CD14-positive monocyte (primary cell): ENCODE data around the gene MIGA1. TPM values are rescaled to one million over a fixed set of nuclear protein-coding genes. Genes with fewer than 3 reads are reported as not detected.

Experiments used
- DNase-seq, 3 donors: peaks; one replicate each; pipeline ENCODE4 v3.0.0-alpha.2; 2011 to 2022
- H2AFZ ChIP-seq: 2 replicates; pipeline ENCODE4 v1.6.0; 2012; ENCODE audit warnings: mild to moderate bottlenecking, low read depth, low read length, inconsistent platforms; ENCODE audit not compliant: insufficient read depth, poor library complexity, severe bottlenecking
- H3K27ac ChIP-seq, 2 donors: 1 replicate in 1 of 2; 2 replicates in 1 of 2; pipeline ENCODE4 v1.5.1; 2012 to 2013; ENCODE audit warnings: low read length in 2 of 2, control low read depth in 1 of 2, inconsistent platforms in 1 of 2, low read depth in 1 of 2, mild to moderate bottlenecking in 1 of 2
- H3K27me3 ChIP-seq, 2 donors: one replicate each; pipeline versions ENCODE4 v1.6.0 to v1.6.1; 2011 to 2013; ENCODE audit warnings: low read length in 2 of 2; ENCODE audit not compliant: control insufficient read depth in 2 of 2, insufficient read depth in 2 of 2
- H3K36me3 ChIP-seq, 2 donors: replicated peaks in 1 of 2; 1 replicate in 1 of 2; 2 replicates in 1 of 2; pipeline versions ENCODE4 v1.5.1 to v1.6.1; 2012 to 2013; ENCODE audit warnings: low read length in 2 of 2, control low read depth in 1 of 2, inconsistent platforms in 1 of 2, mild to moderate bottlenecking in 1 of 2; ENCODE audit not compliant: insufficient read depth in 2 of 2, control insufficient read depth in 1 of 2
- H3K4me1 ChIP-seq, 2 donors: 1 replicate in 1 of 2; 2 replicates in 1 of 2; pipeline versions ENCODE4 v1.5.1 to v1.6.1; 2012 to 2013; ENCODE audit warnings: low read length in 2 of 2, control low read depth in 1 of 2, inconsistent platforms in 1 of 2, mild to moderate bottlenecking in 1 of 2, moderate library complexity in 1 of 2; ENCODE audit not compliant: insufficient read depth in 2 of 2, control insufficient read depth in 1 of 2
- H3K4me2 ChIP-seq: replicated peaks from 2 replicates; pipeline ENCODE3; 2012; ENCODE audit warnings: low read length, moderate library complexity, mild to moderate bottlenecking; ENCODE audit not compliant: poor library complexity, severe bottlenecking; ENCODE audit errors: extremely low read depth
- H3K4me3 ChIP-seq, 3 experiments: fragments of 200-600 bp in 1 of 3; sonication (generic) in 1 of 3; replicated peaks in 1 of 3; 1 replicate in 2 of 3; 2 replicates in 1 of 3; pipeline ENCODE4 v1.5.1; 2011 to 2013; ENCODE audit warnings: low read length in 3 of 3, mild to moderate bottlenecking in 3 of 3, control low read depth in 2 of 3, low read depth in 2 of 3, inconsistent platforms in 1 of 3, moderate library complexity in 1 of 3
- H3K79me2 ChIP-seq: 2 replicates; pipeline ENCODE4 v1.6.0; 2012; ENCODE audit warnings: mild to moderate bottlenecking, control low read depth, inconsistent platforms, low read length, moderate library complexity; ENCODE audit not compliant: insufficient read depth
- H3K9ac ChIP-seq: 2 replicates; pipeline ENCODE4 v1.6.0; 2017; ENCODE audit warnings: low read length, mild to moderate bottlenecking; ENCODE audit not compliant: insufficient read depth, poor library complexity, severe bottlenecking
- H3K9me3 ChIP-seq, 2 donors: replicated peaks in 1 of 2; 1 replicate in 1 of 2; 2 replicates in 1 of 2; pipeline versions ENCODE4 v1.5.1 to v1.6.1; 2012 to 2013; ENCODE audit warnings: low read length in 2 of 2, control low read depth in 1 of 2; ENCODE audit not compliant: control insufficient read depth in 1 of 2, insufficient read depth in 1 of 2
- H4K20me1 ChIP-seq: 2 replicates; pipeline ENCODE4 v1.6.0; 2012; ENCODE audit warnings: mild to moderate bottlenecking, low read length, control low read depth, moderate library complexity; ENCODE audit not compliant: insufficient read depth
- H3K27ac Mint-ChIP-seq, 7 donors: one replicate each; pipeline ENCODE4 v1.8.0; 2020; ENCODE audit warnings: mild to moderate bottlenecking in 7 of 7, mixed read lengths in 7 of 7, moderate library complexity in 6 of 7, inconsistent platforms in 2 of 7
- H3K27me3 Mint-ChIP-seq, 3 donors: one replicate each; pipeline ENCODE4 v1.8.0; 2021 to 2022; ENCODE audit warnings: low read depth in 3 of 3, mild to moderate bottlenecking in 3 of 3, mixed read lengths in 3 of 3, moderate library complexity in 3 of 3, inconsistent platforms in 1 of 3
- H3K36me3 Mint-ChIP-seq, 2 donors: one replicate each; pipeline ENCODE4 v1.8.0; 2020; ENCODE audit warnings: mixed read lengths in 2 of 2, inconsistent platforms in 1 of 2, mild to moderate bottlenecking in 1 of 2
- H3K4me1 Mint-ChIP-seq: one replicate; pipeline ENCODE4 v1.8.0; 2020; ENCODE audit warnings: mild to moderate bottlenecking, mixed read lengths
- H3K4me3 Mint-ChIP-seq, 2 donors: one replicate each; pipeline ENCODE4 v1.8.0; 2020; ENCODE audit warnings: mild to moderate bottlenecking in 2 of 2, mixed read lengths in 2 of 2, moderate library complexity in 1 of 2
- H3K9me3 Mint-ChIP-seq, 7 donors: one replicate each; pipeline ENCODE4 v1.8.0; 2020 to 2022; ENCODE audit warnings: mixed read lengths in 7 of 7, mild to moderate bottlenecking in 6 of 7, moderate library complexity in 6 of 7, inconsistent platforms in 2 of 7
- CTCF ChIP-seq: fragments of 200-600 bp; IDR thresholded peaks from one replicate; pipeline ENCODE4 v1.8.0; 2022; ENCODE audit warnings: antibody characterized with exemption, mild to moderate bottlenecking
- WGBS: methylation state at CpG from one replicate; pipeline ENCODE4 v1.1.5; 2013; ENCODE audit warnings: missing lambda C conversion rate; ENCODE audit not compliant: insufficient coverage; 5-methylcytosine and 5-hydroxymethylcytosine counted together
- intact Hi-C, 2 donors: fragments of 100-400 bp; cut with micrococcal nuclease; formaldehyde crosslinking; loops; one replicate each; pipeline versions ENCODE4 v1.15.0 to v1.15.1; 2023
- polyA plus RNA-seq, 3 donors: library from polyadenylated mRNA; depleted of rRNA in 1 of 3; unstranded in 2 of 3; stranded (reverse) in 1 of 3; fragments of 300-500 nt in 2 of 3; fragments of >200 nt in 1 of 3; fragmentation: Illumina TruSeq in 2 of 3; gene quantifications; 1 replicate in 2 of 3; 2 replicates in 1 of 3; pipeline ENCODE4 v1.2.3, GENCODE V29; 2012 to 2021

Gene MIGA1
- polyA plus RNA-seq, 3 donors = 5.0 to 7.2 (median 6.5) TPM

GRCh38 chr1:77759071-77760028 is 20.1 kb upstream of the MIGA1 start, which contains the start of gene USP33:
USP33 (minus strand) TSS chr1:77759852; CDS start chr1:77741697, 18,155 bp downstream.
- Mint-ChIP-seq H3K4me1 (peaks cover 45% of the 10 kb centered on the region), H3K9me3 (peaks cover 0 to 2% (median 0%) of the 10 kb centered on the region in 7 donors), H3K4me3 (peak within 1 kb of the TSS; percentile 92 to 96), H3K27me3 (peaks cover 0 to 2% (median 2%) of the 10 kb centered on the region in 3 donors), H3K36me3 (peaks cover 0 to 2% of the 10 kb centered on the region in 2 donors), H3K27ac (peak within 1 kb of the TSS; percentile 90 to 95 (median 92))
- H3K9me3 ChIP-seq = no peaks in the 10 kb centered on the region
- no peaks in the 10 kb centered on the region for H3K27me3 ChIP-seq
- peak within 1 kb of the TSS; percentile 88 for H3K4me2 ChIP-seq
- intact Hi-C loops = loop anchor here in 1 of 2 donors (10.0 kb wide), 1 partner anchor 75 kb away; the partner anchor contains the start of gene ZZZ3
- peak within 1 kb of the TSS; percentile 74 to 99 (median 77) for H3K4me3 ChIP-seq
- peaks cover 57% of the 10 kb centered on the region for H3K79me2 ChIP-seq
- DNase-seq = peak; percentile 69 to 82 (median 77)
- H3K36me3 ChIP-seq = no peaks in the 10 kb centered on the region
- H3K4me1 ChIP-seq = peaks cover 15 to 23% of the 10 kb centered on the region in 2 donors
- peak within 1 kb of the TSS; percentile 94 for H3K9ac ChIP-seq
- TF ChIP-seq CTCF = no peak
- WGBS = under 1% methylated on average over 75 of the region's 79 CpGs
- peak within 1 kb of the TSS; percentile 53 to 92 for H3K27ac ChIP-seq
- peaks cover 47% of the 10 kb centered on the region for H4K20me1 ChIP-seq
- peak within 1 kb of the TSS; percentile 99 for H2AFZ ChIP-seq

DNA sequence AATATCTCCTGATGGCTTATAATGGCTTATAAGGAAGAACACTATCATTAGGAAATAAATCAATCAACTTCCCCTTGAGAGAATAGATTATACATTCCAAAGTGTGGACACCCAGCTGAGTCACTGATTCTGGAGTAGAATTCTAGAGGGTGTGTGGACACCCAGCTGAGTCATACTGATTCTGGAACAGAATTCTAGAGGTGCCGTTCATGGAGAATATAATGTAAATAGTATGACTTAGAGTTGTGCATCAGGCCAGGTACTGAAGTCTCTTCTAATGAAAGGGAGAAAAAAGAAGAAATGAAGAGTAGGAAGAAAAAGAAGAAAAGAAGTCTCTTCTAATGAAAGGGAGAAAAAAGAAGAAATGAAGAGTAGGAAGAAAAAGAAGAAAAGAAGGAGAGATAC is 17.4 kb upstream of the MIGA1 start:
- intact Hi-C loops = no loop called here
- no peaks in the 10 kb centered on the region for H3K36me3 ChIP-seq
- peaks cover 27% of the 10 kb centered on the region for H3K4me1 Mint-ChIP-seq
- no peak overlapping the region for H3K4me2 ChIP-seq
- no peaks in the 10 kb centered on the region for H3K27me3 ChIP-seq
- H3K27ac Mint-ChIP-seq = no peak overlapping the region
- no peak for TF ChIP-seq CTCF
- no peak overlapping the region for H3K9ac ChIP-seq
- no peaks in the 10 kb centered on the region for H3K9me3 ChIP-seq
- no peak overlapping the region for H3K27ac ChIP-seq
- DNase-seq = peak; percentile 48 to 78 (median 54)
- peaks cover 0 to 2% of the 10 kb centered on the region in 2 donors for H3K36me3 Mint-ChIP-seq
- H3K4me3 Mint-ChIP-seq = no peak overlapping the region
- peaks cover 14 to 22% of the 10 kb centered on the region in 2 donors for H3K4me1 ChIP-seq
- peaks cover 20% of the 10 kb centered on the region for H4K20me1 ChIP-seq
- peaks cover 0 to 2% (median 0%) of the 10 kb centered on the region in 7 donors for H3K9me3 Mint-ChIP-seq
- no peak overlapping the region for H3K4me3 ChIP-seq
- 17% methylated on average over 1 of the region's 1 CpG for WGBS
- H3K79me2 ChIP-seq = peaks cover 29% of the 10 kb centered on the region
- H3K27me3 Mint-ChIP-seq = peaks cover 0 to 2% (median 2%) of the 10 kb centered on the region in 3 donors
- H2AFZ ChIP-seq = no peak overlapping the region
